H1 (cell line): ENCODE data around the gene RITA1. TPM values are rescaled to one million over a fixed set of nuclear protein-coding genes. Genes with fewer than 3 reads are reported as not detected.

Experiments used
- CTCF ChIA-PET: fragments of 300-600 bp; sonication (Branson Sonifier 250); formaldehyde crosslinking; loops from one replicate; lab custom pipeline; 2021; ENCODE audit not compliant: partially characterized antibody; lab: Charles Lee
- POLR2A ChIA-PET: fragments of 300-600 bp; sonication (Branson Sonifier 250); formaldehyde crosslinking; loops from one replicate; lab custom pipeline; 2021; ENCODE audit warnings: inconsistent platforms; ENCODE audit not compliant: partially characterized antibody; lab: Charles Lee
- DNase-seq, 2 experiments: peaks; one replicate each; pipeline versions ENCODE4 v3.0.0 to v3.0.0-alpha.2; 2010 to 2022; ENCODE audit warnings: low spot score in 2 of 2, low read depth in 1 of 2, mixed read lengths in 1 of 2
- FAIRE-seq: peaks from 2 replicates; lab custom pipeline; 2011; peaks lifted over from hg19 to GRCh38; lab: Jason Lieb, UNC
- H2AFZ ChIP-seq: 2 replicates; pipeline ENCODE4 v1.8.1; 2012; ENCODE audit warnings: low read length, inconsistent platforms
- H2AK5ac ChIP-seq: 2 replicates; pipeline ENCODE4 v1.6.1; 2013; ENCODE audit warnings: low read depth, low read length
- H2BK120ac ChIP-seq: replicated peaks from 2 replicates; pipeline ENCODE3; 2013; ENCODE audit warnings: low read depth, low read length, inconsistent platforms
- H2BK12ac ChIP-seq: 2 replicates; pipeline ENCODE4 v1.6.1; 2013; ENCODE audit warnings: low read depth, low read length
- H2BK15ac ChIP-seq: 2 replicates; pipeline ENCODE4 v1.6.1; 2013; ENCODE audit warnings: low read length
- H2BK20ac ChIP-seq: 2 replicates; pipeline ENCODE4 v1.6.1; 2013; ENCODE audit warnings: low read length
- H2BK5ac ChIP-seq: 2 replicates; pipeline ENCODE4 v1.6.1; 2013; ENCODE audit warnings: low read depth, low read length
- H3K14ac ChIP-seq: 2 replicates; pipeline ENCODE4 v1.6.1; 2013; ENCODE audit warnings: inconsistent platforms; ENCODE audit not compliant: insufficient read length
- H3K18ac ChIP-seq: 2 replicates; pipeline ENCODE4 v1.6.1; 2013; ENCODE audit warnings: low read length; ENCODE audit errors: extremely low read depth
- H3K23ac ChIP-seq: 2 replicates; pipeline ENCODE4 v1.6.1; 2013; ENCODE audit warnings: inconsistent platforms; ENCODE audit not compliant: insufficient read length
- H3K23me2 ChIP-seq: 2 replicates; pipeline ENCODE4 v1.6.1; 2013; ENCODE audit warnings: low read depth, low read length
- H3K27ac ChIP-seq: 2 replicates; pipeline ENCODE4 v1.6.1; 2011; ENCODE audit warnings: low read depth, low read length, inconsistent platforms
- H3K27me3 ChIP-seq, 4 experiments: replicated peaks in 1 of 4; 1 replicate in 1 of 4; 2 replicates in 3 of 4; pipeline versions ENCODE4 v1.6.1 to v1.8.1; 2011 to 2013; ENCODE audit warnings: low read length in 3 of 4, mild to moderate bottlenecking in 3 of 4, inconsistent platforms in 2 of 4, mixed read lengths in 2 of 4, moderate library complexity in 1 of 4; ENCODE audit not compliant: control insufficient read depth in 3 of 4, insufficient read depth in 3 of 4; ENCODE audit errors: extremely low read depth in 1 of 4
- H3K36me3 ChIP-seq, 4 experiments: 2 replicates each; pipeline versions ENCODE4 v1.6.1 to v1.8.1; 2011 to 2013; ENCODE audit warnings: mild to moderate bottlenecking in 4 of 4, low read length in 3 of 4, moderate library complexity in 2 of 4, control low read depth in 1 of 4, inconsistent platforms in 1 of 4; ENCODE audit not compliant: insufficient read depth in 4 of 4, control insufficient read depth in 2 of 4
- H3K4ac ChIP-seq: replicated peaks from 2 replicates; pipeline ENCODE3; 2013; ENCODE audit warnings: low read length, low read depth, mixed read lengths, inconsistent platforms; ENCODE audit not compliant: insufficient read length
- H3K4me1 ChIP-seq, 4 experiments: replicated peaks in 1 of 4; 1 replicate in 1 of 4; 2 replicates in 3 of 4; pipeline versions ENCODE4 v1.6.1 to v1.8.1; 2011 to 2013; ENCODE audit warnings: low read length in 3 of 4, inconsistent platforms in 2 of 4, mixed read lengths in 1 of 4; ENCODE audit not compliant: insufficient read depth in 4 of 4, control insufficient read depth in 3 of 4
- H3K4me2 ChIP-seq, 2 experiments: 2 replicates each; pipeline versions ENCODE4 v1.6.1 to v1.8.1; 2011 to 2013; ENCODE audit warnings: low read depth in 2 of 2, low read length in 2 of 2, control low read depth in 1 of 2, inconsistent platforms in 1 of 2, mild to moderate bottlenecking in 1 of 2; ENCODE audit not compliant: insufficient read depth in 1 of 2
- H3K4me3 ChIP-seq, 4 experiments: fragments of 200-600, 300-600 bp in 1 of 4; sonication (generic), shearing (Covaris generic), sonication (Bioruptor Twin) in 1 of 4; 2 replicates each; pipeline versions ENCODE4 v1.5.1 to v1.8.1; 2011 to 2016; ENCODE audit warnings: low read length in 4 of 4, low read depth in 3 of 4, control low read depth in 2 of 4, inconsistent platforms in 2 of 4, mild to moderate bottlenecking in 2 of 4, mixed read lengths in 1 of 4, moderate library complexity in 1 of 4; ENCODE audit not compliant: insufficient read depth in 2 of 4; ENCODE audit errors: extremely low read depth in 1 of 4
- H3K56ac ChIP-seq: replicated peaks from 2 replicates; pipeline ENCODE3; 2013; ENCODE audit warnings: low read depth, mild to moderate bottlenecking, mixed read lengths, low read length, inconsistent platforms; ENCODE audit not compliant: insufficient read length
- H3K79me1 ChIP-seq: 2 replicates; pipeline ENCODE4 v1.6.1; 2013; ENCODE audit warnings: low read depth, low read length, control low read depth
- H3K79me2 ChIP-seq, 2 experiments: 2 replicates each; pipeline versions ENCODE4 v1.6.1 to v1.8.1; 2012 to 2013; ENCODE audit warnings: low read length in 2 of 2, mild to moderate bottlenecking in 2 of 2, inconsistent platforms in 1 of 2; ENCODE audit not compliant: insufficient read depth in 2 of 2, control insufficient read depth in 1 of 2
- H3K9ac ChIP-seq, 4 experiments: replicated peaks in 1 of 4; 1 replicate in 1 of 4; 2 replicates in 3 of 4; pipeline versions ENCODE4 v1.6.1 to v1.8.1; 2011 to 2013; ENCODE audit warnings: low read depth in 3 of 4, low read length in 3 of 4, control low read depth in 2 of 4, mild to moderate bottlenecking in 2 of 4, moderate library complexity in 2 of 4, inconsistent platforms in 1 of 4; ENCODE audit errors: extremely low read depth in 1 of 4
- H3K9me3 ChIP-seq, 2 experiments: 2 replicates each; pipeline versions ENCODE4 v1.6.1 to v1.8.1; 2012 to 2013; ENCODE audit warnings: mild to moderate bottlenecking in 2 of 2, moderate library complexity in 2 of 2, control low read depth in 1 of 2, inconsistent platforms in 1 of 2, low read depth in 1 of 2, low read length in 1 of 2, mixed read lengths in 1 of 2; ENCODE audit not compliant: insufficient read depth in 2 of 2
- H4K20me1 ChIP-seq, 2 experiments: replicated peaks in 1 of 2; 2 replicates each; pipeline versions ENCODE3 to v1.8.1; 2011 to 2013; ENCODE audit warnings: inconsistent platforms in 2 of 2, low read length in 2 of 2, mild to moderate bottlenecking in 1 of 2; ENCODE audit not compliant: insufficient read depth in 2 of 2, control insufficient read depth in 1 of 2
- H4K5ac ChIP-seq: 2 replicates; pipeline ENCODE4 v1.6.1; 2013; ENCODE audit warnings: low read length, low read depth, mixed read lengths, inconsistent platforms; ENCODE audit not compliant: insufficient read length
- H4K8ac ChIP-seq: 2 replicates; pipeline ENCODE4 v1.8.0; 2013; ENCODE audit warnings: mild to moderate bottlenecking, moderate library complexity, low read length, inconsistent platforms; ENCODE audit not compliant: insufficient read depth; ENCODE audit errors: extremely low read depth
- H4K91ac ChIP-seq: replicated peaks from 2 replicates; pipeline ENCODE3; 2013; ENCODE audit warnings: low read length, mixed read lengths, inconsistent platforms; ENCODE audit not compliant: insufficient read length
- CEBPB ChIP-seq: IDR thresholded peaks from 2 replicates; pipeline ENCODE4 v1.6.1; 2012; ENCODE audit warnings: low read depth, low read length
- CTBP2 ChIP-seq: IDR thresholded peaks from 2 replicates; pipeline ENCODE4 v1.7.0; 2011; ENCODE audit warnings: borderline replicate concordance, mild to moderate bottlenecking, moderate library complexity, mixed read lengths, low read length; ENCODE audit not compliant: insufficient read depth, insufficient read length
- EZH2 ChIP-seq: fragments of 200-600 bp; sonication (generic); IDR thresholded peaks from 2 replicates; pipeline ENCODE4 v1.7.1; 2012; ENCODE audit warnings: low read depth, mild to moderate bottlenecking, moderate library complexity, low read length, inconsistent platforms; ENCODE audit not compliant: severe bottlenecking
- FOSL1 ChIP-seq: IDR thresholded peaks from 2 replicates; pipeline ENCODE4 v1.6.1; 2011; ENCODE audit warnings: mild to moderate bottlenecking, low read depth, low read length, moderate library complexity; ENCODE audit not compliant: insufficient read depth
- GABPA ChIP-seq: IDR thresholded peaks from 2 replicates; pipeline ENCODE4 v1.6.1; 2011; ENCODE audit warnings: mild to moderate bottlenecking, low read length, moderate library complexity, borderline replicate concordance; ENCODE audit not compliant: insufficient read depth
- NRF1 ChIP-seq: IDR thresholded peaks from 2 replicates; pipeline ENCODE4 v1.6.1; 2011; ENCODE audit warnings: mild to moderate bottlenecking, low read depth, low read length, improper control_type of control experiment
- RNF2 ChIP-seq: fragments of 200-900, 300-1000 bp; sonication (generic); IDR thresholded peaks from 2 replicates; pipeline ENCODE4 v1.7.1; 2016; ENCODE audit warnings: borderline replicate concordance, low read depth, mild to moderate bottlenecking, antibody characterized with exemption, low read length; ENCODE audit not compliant: poor library complexity, severe bottlenecking; ENCODE audit errors: missing control alignments
- SIN3A ChIP-seq, 2 experiments: IDR thresholded peaks in 1 of 2; conservative IDR thresholded peaks in 1 of 2; 2 replicates each; pipeline ENCODE4 v1.6.1; 2011 to 2012; ENCODE audit warnings: low read length in 2 of 2, improper control_type of control experiment in 1 of 2, low read depth in 1 of 2, mild to moderate bottlenecking in 1 of 2
- YY1 ChIP-seq: IDR thresholded peaks from 2 replicates; pipeline ENCODE4 v1.6.1; 2011; ENCODE audit warnings: low read depth, mild to moderate bottlenecking, low read length
- WGBS, 2 experiments: shearing (Covaris generic) in 1 of 2; methylation state at CpG; one replicate each; pipeline versions ENCODE4 v1.1.6 to v1.1.7; 2013 to 2015; ENCODE audit warnings: low lambda C conversion rate in 2 of 2, mixed read lengths in 2 of 2, inconsistent platforms in 1 of 2, low coverage in 1 of 2, missing lambda C conversion rate in 1 of 2; ENCODE audit not compliant: insufficient replicate concordance in 2 of 2, insufficient coverage in 1 of 2, insufficient read length in 1 of 2; ENCODE audit errors: extremely low coverage in 1 of 2, missing lambda C conversion rate in 1 of 2; 5-methylcytosine and 5-hydroxymethylcytosine counted together
- polyA plus RNA-seq, 7 experiments: library from polyadenylated mRNA; depleted of rRNA in 3 of 7; stranded (reverse) in 5 of 7; unstranded in 2 of 7; fragments of >200 nt in 5 of 7; fragments of 200-250 nt in 2 of 7; gene quantifications; 1 replicate in 5 of 7; 2 replicates in 1 of 7; 4 replicates in 1 of 7; pipeline versions ENCODE4 v1.2.1 to v1.2.3, GENCODE V29; 2011 to 2013; ENCODE audit warnings: missing spikeins in 2 of 7, mixed read lengths in 2 of 7
- total RNA-seq: library from RNA; stranded (reverse); fragmentation: NEBNext Ultra II Directional; extraction: Animal tissue kit (Norgen Biotek cat#: 25700); gene quantifications from 2 replicates; pipeline ENCODE4 v1.2.1, GENCODE V29; 2021
- TF ChIP-seq, protein P1 (sequence below): IDR thresholded peaks from 2 replicates; pipeline ENCODE4 v1.6.1; 2012; ENCODE audit warnings: low read length, inconsistent platforms

RITA1 gene
- total and polyA plus RNA-seq, 2 of the 8 experiments (the other 6 are each of a cell fraction or from before 2014, with no cell fraction given): 24.1 to 25.8 TPM

DNA sequence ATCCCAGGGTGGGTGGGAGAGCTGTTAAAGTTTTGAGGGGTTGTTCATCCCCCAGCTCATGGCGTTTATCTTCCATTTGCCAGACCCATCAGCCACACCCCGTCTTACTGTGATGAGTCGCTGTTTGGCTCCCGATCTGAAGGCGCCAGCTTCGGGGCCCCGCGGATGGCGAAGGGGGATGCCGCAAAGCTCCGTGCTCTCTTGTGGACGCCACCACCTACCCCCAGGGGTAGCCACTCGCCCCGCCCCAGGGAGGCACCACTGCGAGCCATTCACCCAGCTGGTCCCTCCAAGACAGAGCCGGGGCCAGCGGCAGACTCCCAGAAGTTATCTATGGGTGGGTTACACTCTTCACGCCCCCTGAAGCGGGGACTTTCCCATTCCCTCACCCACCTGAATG, 5.7 kb downstream of the RITA1 start:
- POLR2A ChIA-PET: interaction anchor here (1.5 kb wide), 2 partner anchors 13 to 29 kb away, joined by 3 to 7 read pairs; no protein-coding TSS in a partner anchor
- DNase-seq (no peak), FAIRE-seq (no peak)
- no peak overlapping the region for H3K4me3 ChIP-seq
- H3K79me2 ChIP-seq: peaks cover 0 to 12% of the 10 kb centered on the region in 2 experiments; a peak in 2 of 4 replicates
- no peak overlapping the region for H2AFZ ChIP-seq
- TF ChIP-seq GABPA: no peak
- no peak for TF ChIP-seq FOSL1
- TF ChIP-seq CEBPB: no peak
- TF ChIP-seq NRF1: no peak
- TF ChIP-seq RNF2: no peak
- TF ChIP-seq, protein P1, sequence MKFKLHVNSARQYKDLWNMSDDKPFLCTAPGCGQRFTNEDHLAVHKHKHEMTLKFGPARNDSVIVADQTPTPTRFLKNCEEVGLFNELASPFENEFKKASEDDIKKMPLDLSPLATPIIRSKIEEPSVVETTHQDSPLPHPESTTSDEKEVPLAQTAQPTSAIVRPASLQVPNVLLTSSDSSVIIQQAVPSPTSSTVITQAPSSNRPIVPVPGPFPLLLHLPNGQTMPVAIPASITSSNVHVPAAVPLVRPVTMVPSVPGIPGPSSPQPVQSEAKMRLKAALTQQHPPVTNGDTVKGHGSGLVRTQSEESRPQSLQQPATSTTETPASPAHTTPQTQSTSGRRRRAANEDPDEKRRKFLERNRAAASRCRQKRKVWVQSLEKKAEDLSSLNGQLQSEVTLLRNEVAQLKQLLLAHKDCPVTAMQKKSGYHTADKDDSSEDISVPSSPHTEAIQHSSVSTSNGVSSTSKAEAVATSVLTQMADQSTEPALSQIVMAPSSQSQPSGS: no peak
- no peak for TF ChIP-seq SIN3A (conservative IDR thresholded peaks at IDR 0.05 in 1 of 2, IDR thresholded peaks at IDR 0.05 in 1 of 2; ENCODE audit: low read depth in 1 of 2, low read length in 2 of 2)
- no peak for TF ChIP-seq EZH2
- TF ChIP-seq YY1: no peak
- TF ChIP-seq CTBP2: no peak
- H3K27me3 ChIP-seq: no peaks in the 10 kb centered on the region
- H3K9me3 ChIP-seq: no peaks in the 10 kb centered on the region
- H3K9ac ChIP-seq: no peak overlapping the region
- CTCF ChIA-PET: no interaction called here
- no peak overlapping the region for H4K8ac ChIP-seq
- peaks cover 0 to 5% of the 10 kb centered on the region in 2 experiments for H4K20me1 ChIP-seq
- H2BK12ac ChIP-seq: no peak overlapping the region
- peaks cover 0 to 8% (median 2%) of the 10 kb centered on the region in 4 experiments; a peak in 4 of 7 replicates for H3K4me1 ChIP-seq
- no peak overlapping the region for H3K56ac ChIP-seq
- no peak overlapping the region for H4K91ac ChIP-seq
- no peak overlapping the region for H2AK5ac ChIP-seq
- WGBS, 2 experiments: 93% methylated on average over 17 of the region's 19 CpGs; no CpG with 5 or more reads in 1 of the 2 experiments
- H3K27ac ChIP-seq: no peak overlapping the region
- H2BK5ac ChIP-seq: no peak overlapping the region
- no peak overlapping the region for H4K5ac ChIP-seq
- no peak overlapping the region for H3K14ac ChIP-seq
- no peak overlapping the region for H3K4ac ChIP-seq
- H2BK15ac ChIP-seq: no peak overlapping the region
- no peak overlapping the region for H3K4me2 ChIP-seq
- H2BK20ac ChIP-seq: no peak overlapping the region
- no peak overlapping the region for H3K23ac ChIP-seq
- H3K79me1 ChIP-seq: peaks cover 5% of the 10 kb centered on the region
- peaks cover 0 to 18% (median 6%) of the 10 kb centered on the region in 4 experiments; a peak in 5 of 8 replicates for H3K36me3 ChIP-seq
- H3K23me2 ChIP-seq: 0 out of 2 replicates have a peak, but pooled peaks cover under 1% of the 10 kb centered on the region
- no peak overlapping the region for H2BK120ac ChIP-seq
- no peak overlapping the region for H3K18ac ChIP-seq
